Measurements from ENCODE around the gene APOBEC3A.

APOBEC3A gene

GRCh38 chr22:38957046-38957770, at the start of gene APOBEC3A:
APOBEC3A (plus strand) TSS chr22:38957609; CDS start chr22:38957692, 83 bp downstream.
- no peak for DNase-seq (ENCODE audit: low spot score)
- no peak for TF ChIP-seq CTCF (IDR thresholded peaks at IDR 0.05; ENCODE audit: extremely low read depth, missing control alignments)

- no peak for TF ChIP-seq CTCF (IDR thresholded peaks at IDR 0.05; ENCODE audit: extremely low read depth, missing control alignments)
- DNase-seq (ENCODE audit: low spot score) = no peak
These were observed 49.6 kb upstream of the APOBEC3A start for GRCh38 chr22:38907767-38908166.

GRCh38 chr22:38911434-38911833, 46.0 kb upstream of the APOBEC3A start:
- DNase-seq (ENCODE audit: low spot score) = no peak
- TF ChIP-seq CTCF (IDR thresholded peaks at IDR 0.05; ENCODE audit: extremely low read depth, missing control alignments) = no peak

- no peak for TF ChIP-seq CTCF (IDR thresholded peaks at IDR 0.05; ENCODE audit: extremely low read depth, missing control alignments)
- no peak for DNase-seq (ENCODE audit: low spot score)
These were observed 37.7 kb upstream of the APOBEC3A start for GRCh38 chr22:38919631-38920190.

GRCh38 chr22:38921120-38921519, 36.3 kb upstream of the APOBEC3A start:
- no peak for DNase-seq (ENCODE audit: low spot score)
- no peak for TF ChIP-seq CTCF (IDR thresholded peaks at IDR 0.05; ENCODE audit: extremely low read depth, missing control alignments)

DNA sequence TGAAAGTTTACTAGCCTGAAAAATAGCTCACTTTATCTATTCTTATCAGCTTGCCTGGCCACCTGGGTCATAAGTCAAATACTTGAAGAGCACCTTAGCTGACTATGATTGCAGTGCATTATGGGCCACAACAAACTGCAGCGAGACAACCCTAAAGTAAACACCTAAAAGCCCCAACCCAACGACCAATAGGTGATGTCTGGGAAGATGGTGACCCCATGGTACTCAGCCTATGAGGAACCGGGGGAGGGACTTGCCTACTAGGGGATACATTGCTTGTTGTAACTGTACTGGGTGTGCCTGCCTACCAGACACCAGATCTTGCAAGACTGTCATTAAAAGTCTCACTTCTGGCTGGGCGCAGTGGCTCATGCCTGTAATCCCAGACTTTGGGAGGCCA, 35.6 kb upstream of the APOBEC3A start:
- no peak for TF ChIP-seq CTCF (IDR thresholded peaks at IDR 0.05; ENCODE audit: extremely low read depth, missing control alignments)
- no peak for DNase-seq (ENCODE audit: low spot score)

DNA sequence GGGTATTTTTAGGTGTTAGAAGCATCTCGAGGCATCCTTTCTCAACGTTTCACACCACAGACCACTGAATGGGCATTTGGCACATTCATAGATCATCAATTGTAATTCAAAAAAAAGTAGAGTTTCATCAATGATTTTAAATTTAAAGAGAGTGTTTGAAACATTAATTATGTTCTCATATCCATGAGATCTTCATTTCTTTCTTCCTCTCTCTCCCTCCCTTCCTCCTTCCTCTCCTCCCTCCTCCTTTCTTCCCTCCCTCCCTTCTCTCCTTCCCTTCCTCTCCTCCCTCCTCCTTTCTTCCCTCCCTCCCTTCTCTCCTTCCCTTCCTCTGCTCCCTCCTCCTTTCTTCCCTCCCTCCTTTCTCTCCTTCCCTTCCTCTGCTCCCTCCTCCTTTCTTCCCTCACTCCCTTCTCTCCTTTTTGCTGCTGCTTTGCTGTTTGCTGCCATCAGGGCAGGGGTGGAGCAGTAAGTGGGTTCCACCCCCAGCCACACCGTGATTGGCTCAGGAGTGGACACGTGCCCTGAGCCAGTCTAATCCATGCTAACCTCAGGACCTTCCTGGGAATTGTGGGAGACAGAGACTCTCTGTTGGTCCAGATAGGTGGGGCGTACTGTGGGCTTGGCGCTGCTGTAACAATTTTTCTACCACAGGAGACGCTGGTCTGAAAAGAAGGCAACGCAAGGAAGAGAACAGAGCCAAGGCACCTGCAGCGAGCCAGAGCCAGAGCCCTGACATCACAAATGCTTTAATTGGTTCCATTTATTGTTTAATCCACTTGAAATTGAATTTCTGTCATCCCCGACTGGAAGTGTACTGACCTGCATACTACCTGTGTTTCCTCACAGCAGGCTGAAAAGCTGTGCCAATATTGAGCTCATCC, 33.7 kb upstream of the APOBEC3A start:
- no peak for TF ChIP-seq CTCF (IDR thresholded peaks at IDR 0.05; ENCODE audit: extremely low read depth, missing control alignments)

More for the DNA sequence above, 33.7 kb upstream of the APOBEC3A start:
- DNase-seq (ENCODE audit: low spot score) = no peak
